Urinary bladder (tissue), 4 donors: ENCODE data around the gene RND1. TPM values are rescaled to one million over a fixed set of nuclear protein-coding genes. Genes with fewer than 3 reads are reported as not detected.
"Not testable (repeated sequence)": the region's sequence is repeated elsewhere in the genome, so short reads cannot be mapped to it uniquely, and the experiment has no call there.

ENCODE experiments used
- DNase-seq: peaks from one replicate; pipeline ENCODE4 v3.0.0-alpha.2; 2015; ENCODE audit errors: extremely low spot score
- H3K27ac ChIP-seq: one replicate; pipeline ENCODE4 v1.5.1; 2013; ENCODE audit warnings: low read depth, mild to moderate bottlenecking, moderate library complexity
- H3K36me3 ChIP-seq: one replicate; pipeline ENCODE4 v1.6.1; 2013; ENCODE audit warnings: mild to moderate bottlenecking, moderate library complexity; ENCODE audit not compliant: insufficient read depth
- H3K4me1 ChIP-seq: one replicate; pipeline ENCODE4 v1.6.1; 2013; ENCODE audit warnings: mild to moderate bottlenecking, moderate library complexity; ENCODE audit not compliant: insufficient read depth
- H3K4me3 ChIP-seq: one replicate; pipeline ENCODE4 v1.5.1; 2013; ENCODE audit warnings: low read depth, low read length
- WGBS: extraction: QIAGEN DNeasy Blood & Tissue Kit; methylation state at CpG from one replicate; pipeline ENCODE4 v1.1.7; 2013; 5-methylcytosine and 5-hydroxymethylcytosine counted together
- polyA plus RNA-seq: library from polyadenylated mRNA; stranded (reverse); fragments of 200-250 nt; gene quantifications from one replicate; pipeline ENCODE4 v1.2.3, GENCODE V29; 2013
- total RNA-seq: library from RNA; depleted of rRNA; stranded (reverse); fragments of >200 nt; gene quantifications from one replicate; pipeline ENCODE4 v1.2.3, GENCODE V29; 2014
- donor health status: healthy with polysubstance abuse.
- donor health status: healthy.

The RND1 gene
- total and polyA plus RNA-seq, 2 donors, result 0.53 to 1.8 TPM

- Histone ChIP-seq H3K27ac (no peak overlapping the region), H3K36me3 (no peaks in the 10 kb centered on the region)
- WGBS, result 94% methylated on average over 5 of the region's 5 CpGs
Measured at GRCh38 chr12:48859607-48860006, 6.1 kb downstream of the RND1 start.

GRCh38 chr12:48858043-48858442 lies 7.6 kb downstream of the RND1 start:
- no peak for DNase-seq
- H3K4me1 ChIP-seq, result no peaks in the 10 kb centered on the region
- 79% methylated on average over 8 of the region's 8 CpGs for WGBS
- H3K27ac ChIP-seq, result no peak overlapping the region
- no peaks in the 10 kb centered on the region for H3K36me3 ChIP-seq
- no peak overlapping the region for H3K4me3 ChIP-seq

More at GRCh38 chr12:48859607-48860006, 6.1 kb downstream of the RND1 start:
- no peak overlapping the region for H3K4me3 ChIP-seq
- DNase-seq, result no peak
- H3K4me1 ChIP-seq, result no peaks in the 10 kb centered on the region

- DNase-seq, result no peak
- Histone ChIP-seq H3K4me3 (no peak overlapping the region), H3K4me1 (no peaks in the 10 kb centered on the region), H3K36me3 (no peaks in the 10 kb centered on the region), H3K27ac (no peak overlapping the region)
- WGBS, result 75% methylated on average over 13 of the region's 13 CpGs
Measured at GRCh38 chr12:48857278-48857994, 8.2 kb downstream of the RND1 start.

GRCh38 chr12:48856379-48856778 lies 9.3 kb downstream of the RND1 start:
- no peak for DNase-seq
- no peak overlapping the region for H3K27ac ChIP-seq
- no peaks in the 10 kb centered on the region for H3K36me3 ChIP-seq
- H3K4me3 ChIP-seq, result no peak overlapping the region
- no peaks in the 10 kb centered on the region for H3K4me1 ChIP-seq
- WGBS, result 60% methylated on average over 2 of the region's 2 CpGs

GRCh38 chr12:48854932-48855331 lies 10.7 kb downstream of the RND1 start:
- WGBS, result 86% methylated on average over 10 of the region's 10 CpGs
- not testable (repeated sequence) for DNase-seq, H3K4me1 ChIP-seq, H3K4me3 ChIP-seq, H3K36me3 ChIP-seq, H3K27ac ChIP-seq

- Histone ChIP-seq H3K27ac (no peak overlapping the region), H3K4me1 (no peaks in the 10 kb centered on the region), H3K4me3 (no peak overlapping the region), H3K36me3 (no peaks in the 10 kb centered on the region)
- WGBS, result 86% methylated on average over 4 of the region's 4 CpGs
- no peak for DNase-seq
Measured at GRCh38 chr12:48854488-48854887, 11.2 kb downstream of the RND1 start.

- WGBS, result 2% methylated on average over 11 of the region's 11 CpGs
- no peaks in the 10 kb centered on the region for H3K4me1 ChIP-seq
- H3K4me3 ChIP-seq, result peak overlapping the region; percentile 28
- DNase-seq, result peak; percentile 92
- no peaks in the 10 kb centered on the region for H3K36me3 ChIP-seq
- peak overlapping the region; percentile 35 for H3K27ac ChIP-seq
Measured at GRCh38 chr12:48852734-48853688, 12.7 kb downstream of the RND1 start.

- peak within 1 kb of the TSS; percentile 86 for H3K4me3 ChIP-seq
- peak within 1 kb of the TSS; percentile 81 for H3K27ac ChIP-seq
- H3K36me3 ChIP-seq, result no peaks in the 10 kb centered on the region
- DNase-seq, result peak; percentile 93
- no peaks in the 10 kb centered on the region for H3K4me1 ChIP-seq
- under 1% methylated on average over 53 of the region's 53 CpGs for WGBS
Measured at GRCh38 chr12:48851883-48852733, 13.6 kb downstream of the RND1 start, which contains the start of gene DDX23. DDX23 (minus strand) TSS chr12:48852163; CDS start chr12:48845782, 6,381 bp downstream.

GRCh38 chr12:48842021-48842420 lies 23.6 kb downstream of the RND1 start:
- not testable (repeated sequence) for H3K4me3 ChIP-seq
- H3K36me3 ChIP-seq, result peaks cover 17% of the 10 kb centered on the region
- WGBS, result 91% methylated on average over 25 of the region's 29 CpGs

GRCh38 chr12:48838048-48838447 lies 27.6 kb downstream of the RND1 start:
- no peak for DNase-seq
- Histone ChIP-seq H3K27ac (no peak overlapping the region), H3K4me3 (no peak overlapping the region), H3K36me3 (peaks cover 21% of the 10 kb centered on the region), H3K4me1 (no peaks in the 10 kb centered on the region)
- 90% methylated on average over 4 of the region's 4 CpGs for WGBS

More at GRCh38 chr12:48842021-48842420, 23.6 kb downstream of the RND1 start:
- not testable (repeated sequence) for H3K27ac ChIP-seq, H3K4me1 ChIP-seq, DNase-seq

- Histone ChIP-seq H3K4me3 (no peak overlapping the region), H3K4me1 (no peaks in the 10 kb centered on the region), H3K27ac (no peak overlapping the region), H3K36me3 (peaks cover 12% of the 10 kb centered on the region)
- 87% methylated on average over 12 of the region's 12 CpGs for WGBS
- no peak for DNase-seq
Measured at GRCh38 chr12:48832321-48833060, 33.2 kb downstream of the RND1 start.

GRCh38 chr12:48831257-48831656 lies 34.4 kb downstream of the RND1 start:
- H3K36me3 ChIP-seq, result peaks cover 8% of the 10 kb centered on the region
- no peak overlapping the region for H3K4me3 ChIP-seq
- H3K27ac ChIP-seq, result no peak overlapping the region
- no peak for DNase-seq
- no peaks in the 10 kb centered on the region for H3K4me1 ChIP-seq
- 90% methylated on average over 6 of the region's 6 CpGs for WGBS
